Adipocyte (in vitro differentiated cells): Measurements from ENCODE around the gene KIAA1671.

Experiments used
- DNase-seq: peaks from one replicate; pipeline ENCODE4 v3.0.0-alpha.2; 2015; ENCODE audit warnings: low read depth
- H3K27me3 ChIP-seq: replicated peaks from 2 replicates; pipeline ENCODE4 v1.7.0; 2013; ENCODE audit warnings: mild to moderate bottlenecking, low read length, moderate library complexity; ENCODE audit not compliant: control insufficient read depth, insufficient read depth
- H3K36me3 ChIP-seq: 2 replicates; pipeline ENCODE4 v1.7.0; 2013; ENCODE audit warnings: low read length, mild to moderate bottlenecking, moderate library complexity; ENCODE audit not compliant: control insufficient read depth, insufficient read depth, severe bottlenecking
- H3K4me1 ChIP-seq: 2 replicates; pipeline ENCODE4 v1.7.0; 2013; ENCODE audit warnings: mild to moderate bottlenecking, low read length, moderate library complexity; ENCODE audit not compliant: control insufficient read depth, insufficient read depth
- H3K4me3 ChIP-seq: 2 replicates; pipeline ENCODE4 v1.7.0; 2013; ENCODE audit warnings: mild to moderate bottlenecking, low read length, moderate library complexity
- H3K9ac ChIP-seq: 2 replicates; pipeline ENCODE4 v1.7.0; 2013; ENCODE audit warnings: mild to moderate bottlenecking, low read length, moderate library complexity
- H3K9me3 ChIP-seq: 2 replicates; pipeline ENCODE4 v1.7.0; 2013; ENCODE audit warnings: mild to moderate bottlenecking, low read length, moderate library complexity; ENCODE audit not compliant: control insufficient read depth

KIAA1671 gene

GRCh38 chr22:25205847-25206246, 253.3 kb downstream of the KIAA1671 start:
- Histone ChIP-seq H3K4me3 (no peak overlapping the region), H3K9ac (no peak overlapping the region), H3K36me3 (no peaks in the 10 kb centered on the region), H3K9me3 (no peaks in the 10 kb centered on the region), H3K27me3 (peaks cover 8% of the 10 kb centered on the region), H3K4me1 (no peaks in the 10 kb centered on the region)
- DNase-seq: no peak

- H3K9ac ChIP-seq: no peak overlapping the region
- no peaks in the 10 kb centered on the region for H3K4me1 ChIP-seq
- peaks cover 8% of the 10 kb centered on the region for H3K27me3 ChIP-seq
- H3K36me3 ChIP-seq: no peaks in the 10 kb centered on the region
- H3K4me3 ChIP-seq: no peak overlapping the region
- no peaks in the 10 kb centered on the region for H3K9me3 ChIP-seq
- DNase-seq: no peak
Measured at GRCh38 chr22:25206998-25207397, 254.5 kb downstream of the KIAA1671 start.

GRCh38 chr22:25207553-25208157, 255.1 kb downstream of the KIAA1671 start:
- DNase-seq: no peak
- H3K27me3 ChIP-seq: peaks cover 8% of the 10 kb centered on the region
- H3K4me1 ChIP-seq: no peaks in the 10 kb centered on the region
- no peaks in the 10 kb centered on the region for H3K9me3 ChIP-seq
- H3K36me3 ChIP-seq: no peaks in the 10 kb centered on the region
- no peak overlapping the region for H3K4me3 ChIP-seq
- no peak overlapping the region for H3K9ac ChIP-seq

GRCh38 chr22:25208328-25208727, 255.8 kb downstream of the KIAA1671 start:
- Histone ChIP-seq H3K9me3 (peaks cover 4% of the 10 kb centered on the region), H3K4me3 (no peak overlapping the region), H3K4me1 (no peaks in the 10 kb centered on the region), H3K27me3 (peaks cover 8% of the 10 kb centered on the region), H3K9ac (no peak overlapping the region), H3K36me3 (no peaks in the 10 kb centered on the region)
- DNase-seq: no peak

- no peak for DNase-seq
- H3K9me3 ChIP-seq: peaks cover 8% of the 10 kb centered on the region
- no peak overlapping the region for H3K9ac ChIP-seq
- no peak overlapping the region for H3K4me3 ChIP-seq
- peaks cover 8% of the 10 kb centered on the region for H3K27me3 ChIP-seq
- no peaks in the 10 kb centered on the region for H3K36me3 ChIP-seq
- H3K4me1 ChIP-seq: no peaks in the 10 kb centered on the region
Measured at GRCh38 chr22:25208743-25209505, 256.4 kb downstream of the KIAA1671 start.

GRCh38 chr22:25210793-25211192, 258.3 kb downstream of the KIAA1671 start:
- DNase-seq: no peak
- no peak overlapping the region for H3K4me3 ChIP-seq

GRCh38 chr22:25212337-25212736, 259.8 kb downstream of the KIAA1671 start:
- no peaks in the 10 kb centered on the region for H3K36me3 ChIP-seq
- no peak for DNase-seq
- no peak overlapping the region for H3K9ac ChIP-seq
- peaks cover 8% of the 10 kb centered on the region for H3K9me3 ChIP-seq
- no peak overlapping the region for H3K4me3 ChIP-seq
- H3K4me1 ChIP-seq: no peaks in the 10 kb centered on the region
- H3K27me3 ChIP-seq: peaks cover 11% of the 10 kb centered on the region

More at GRCh38 chr22:25210793-25211192, 258.3 kb downstream of the KIAA1671 start:
- H3K9ac ChIP-seq: no peak overlapping the region
- peaks cover 8% of the 10 kb centered on the region for H3K9me3 ChIP-seq
- H3K36me3 ChIP-seq: no peaks in the 10 kb centered on the region
- H3K27me3 ChIP-seq: peaks cover 11% of the 10 kb centered on the region
- H3K4me1 ChIP-seq: no peaks in the 10 kb centered on the region

- no peaks in the 10 kb centered on the region for H3K36me3 ChIP-seq
- H3K4me3 ChIP-seq: no peak overlapping the region
- DNase-seq: no peak
- no peaks in the 10 kb centered on the region for H3K4me1 ChIP-seq
- peaks cover 8% of the 10 kb centered on the region for H3K9me3 ChIP-seq
- no peak overlapping the region for H3K9ac ChIP-seq
- peaks cover 7% of the 10 kb centered on the region for H3K27me3 ChIP-seq
Measured at GRCh38 chr22:25213221-25213620, 260.7 kb downstream of the KIAA1671 start.

- Histone ChIP-seq H3K36me3 (no peaks in the 10 kb centered on the region), H3K9ac (no peak overlapping the region)
Measured at GRCh38 chr22:25216230-25216629, 263.7 kb downstream of the KIAA1671 start.

GRCh38 chr22:25219211-25219689, 266.7 kb downstream of the KIAA1671 start, which contains the start of gene CRYBB2:
Gene CRYBB2, plus strand, starts transcription at chr22:25219639. Its CDS starts 1,791 bp downstream, at chr22:25221430.
- no peak within 1 kb of the TSS for H3K4me3 ChIP-seq
- no peaks in the 10 kb centered on the region for H3K36me3 ChIP-seq
- H3K9ac ChIP-seq: no peak within 1 kb of the TSS
- no peak for DNase-seq
- peaks cover 46% of the 10 kb centered on the region for H3K27me3 ChIP-seq
- H3K9me3 ChIP-seq: no peaks in the 10 kb centered on the region
- H3K4me1 ChIP-seq: no peaks in the 10 kb centered on the region

More at GRCh38 chr22:25216230-25216629, 263.7 kb downstream of the KIAA1671 start:
- DNase-seq: no peak
- H3K9me3 ChIP-seq: peaks cover 8% of the 10 kb centered on the region
- H3K27me3 ChIP-seq: peaks cover 28% of the 10 kb centered on the region
- H3K4me3 ChIP-seq: no peak overlapping the region
- no peaks in the 10 kb centered on the region for H3K4me1 ChIP-seq

- Histone ChIP-seq H3K27me3 (peaks cover 51% of the 10 kb centered on the region), H3K36me3 (no peaks in the 10 kb centered on the region), H3K9ac (no peak overlapping the region), H3K4me3 (no peak overlapping the region), H3K9me3 (no peaks in the 10 kb centered on the region), H3K4me1 (no peaks in the 10 kb centered on the region)
- no peak for DNase-seq
Measured at GRCh38 chr22:25219948-25220442, 267.5 kb downstream of the KIAA1671 start.
